Duodenal mucosa (tissue), 2 donors: Measurements from ENCODE around the gene CACTIN.

Source experiments
- H3K27ac ChIP-seq: one replicate; pipeline ENCODE4 v1.7.0; 2013; ENCODE audit warnings: low read depth, low read length
- H3K27me3 ChIP-seq, 2 donors: one replicate each; pipeline ENCODE4 v1.7.0; 2013; ENCODE audit warnings: low read length in 2 of 2, control low read depth in 1 of 2; ENCODE audit not compliant: insufficient read depth in 2 of 2, control insufficient read depth in 1 of 2
- H3K36me3 ChIP-seq, 2 donors: one replicate each; pipeline ENCODE4 v1.7.0; 2013; ENCODE audit warnings: low read length in 2 of 2, control low read depth in 1 of 2; ENCODE audit not compliant: insufficient read depth in 2 of 2, control insufficient read depth in 1 of 2
- H3K4me1 ChIP-seq, 2 donors: one replicate each; pipeline ENCODE4 v1.7.0; 2013; ENCODE audit warnings: low read length in 2 of 2, control low read depth in 1 of 2; ENCODE audit not compliant: insufficient read depth in 2 of 2, control insufficient read depth in 1 of 2
- H3K4me3 ChIP-seq, 2 donors: one replicate each; pipeline ENCODE4 v1.7.0; 2013; ENCODE audit warnings: low read length in 2 of 2, low read depth in 1 of 2
- H3K9ac ChIP-seq, 2 donors: one replicate each; pipeline ENCODE4 v1.7.0; 2013; ENCODE audit warnings: low read length in 2 of 2, low read depth in 1 of 2
- H3K9me3 ChIP-seq, 2 donors: one replicate each; pipeline ENCODE4 v1.7.0; 2013; ENCODE audit warnings: low read length in 2 of 2, control low read depth in 1 of 2; ENCODE audit not compliant: control insufficient read depth in 1 of 2

Gene CACTIN

GRCh38 chr19:3609779-3610719 lies 16.5 kb downstream of the CACTIN start:
- Histone ChIP-seq H3K4me1 (peaks cover 7 to 21% of the 10 kb centered on the region in 2 donors), H3K36me3 (peaks cover 0 to 26% of the 10 kb centered on the region in 2 donors), H3K9me3 (no peaks in the 10 kb centered on the region), H3K9ac (no peak overlapping the region), H3K27me3 (no peaks in the 10 kb centered on the region), H3K4me3 (no peak overlapping the region), H3K27ac (no peak overlapping the region)

- H3K9me3 ChIP-seq = no peaks in the 10 kb centered on the region
- no peaks in the 10 kb centered on the region for H3K27me3 ChIP-seq
- no peak overlapping the region for H3K9ac ChIP-seq
- peaks cover 13 to 27% of the 10 kb centered on the region in 2 donors for H3K4me1 ChIP-seq
- no peak overlapping the region for H3K27ac ChIP-seq
- no peak overlapping the region for H3K4me3 ChIP-seq
- H3K36me3 ChIP-seq = peaks cover 0 to 26% of the 10 kb centered on the region in 2 donors
These were observed 17.8 kb downstream of the CACTIN start for GRCh38 chr19:3608750-3609322.

GRCh38 chr19:3608079-3608641 lies 18.4 kb downstream of the CACTIN start:
- peak overlapping the region in 1 of 2 donors; percentile 51 for H3K9ac ChIP-seq

GRCh38 chr19:3607303-3608078 lies 19.1 kb downstream of the CACTIN start:
- Histone ChIP-seq H3K4me3 (peak overlapping the region; percentile 19 to 28), H3K9me3 (no peaks in the 10 kb centered on the region), H3K27me3 (no peaks in the 10 kb centered on the region), H3K4me1 (peaks cover 13 to 24% of the 10 kb centered on the region in 2 donors), H3K27ac (peak overlapping the region; percentile 30), H3K36me3 (peaks cover 0 to 20% of the 10 kb centered on the region in 2 donors), H3K9ac (peak overlapping the region; percentile 25 to 51)

More at GRCh38 chr19:3608079-3608641, 18.4 kb downstream of the CACTIN start:
- Histone ChIP-seq H3K4me3 (no peak overlapping the region), H3K9me3 (no peaks in the 10 kb centered on the region), H3K36me3 (peaks cover 0 to 20% of the 10 kb centered on the region in 2 donors), H3K27ac (peak overlapping the region; percentile 30), H3K27me3 (no peaks in the 10 kb centered on the region), H3K4me1 (peaks cover 13 to 24% of the 10 kb centered on the region in 2 donors)

GRCh38 chr19:3606690-3607289 lies 19.8 kb downstream of the CACTIN start, which contains the start of gene TBXA2R:
TBXA2R (minus strand) TSS chr19:3606875; CDS start chr19:3600634, 6,241 bp downstream.
- Histone ChIP-seq H3K4me1 (peaks cover 13 to 24% of the 10 kb centered on the region in 2 donors), H3K9me3 (no peaks in the 10 kb centered on the region), H3K27me3 (no peaks in the 10 kb centered on the region), H3K27ac (peak within 1 kb of the TSS; percentile 50), H3K36me3 (peaks cover 0 to 13% of the 10 kb centered on the region in 2 donors), H3K4me3 (peak within 1 kb of the TSS; percentile 40 to 55), H3K9ac (peak within 1 kb of the TSS; percentile 25 to 39)

- Histone ChIP-seq H3K9me3 (no peaks in the 10 kb centered on the region), H3K9ac (peak overlapping the region in 1 of 2 donors; percentile 39), H3K27me3 (no peaks in the 10 kb centered on the region), H3K4me1 (peaks cover 13 to 24% of the 10 kb centered on the region in 2 donors), H3K4me3 (peak overlapping the region; percentile 40 to 55), H3K36me3 (peaks cover 0 to 8% of the 10 kb centered on the region in 2 donors), H3K27ac (peak overlapping the region; percentile 50)
These were observed 20.4 kb downstream of the CACTIN start for GRCh38 chr19:3606174-3606689.

GRCh38 chr19:3605770-3606169 lies 20.8 kb downstream of the CACTIN start:
- H3K4me1 ChIP-seq = peaks cover 13 to 24% of the 10 kb centered on the region in 2 donors
- no peaks in the 10 kb centered on the region for H3K9me3 ChIP-seq
- H3K9ac ChIP-seq = peak overlapping the region in 1 of 2 donors; percentile 39
- peak overlapping the region; percentile 40 to 55 for H3K4me3 ChIP-seq
- H3K27ac ChIP-seq = no peak overlapping the region
- H3K36me3 ChIP-seq = peaks cover 0 to 3% of the 10 kb centered on the region in 2 donors
- no peaks in the 10 kb centered on the region for H3K27me3 ChIP-seq

GRCh38 chr19:3605361-3605760 lies 21.2 kb downstream of the CACTIN start:
- Histone ChIP-seq H3K27ac (no peak overlapping the region), H3K36me3 (no peaks in the 10 kb centered on the region), H3K4me3 (peak overlapping the region in 1 of 2 donors; percentile 55), H3K27me3 (no peaks in the 10 kb centered on the region), H3K4me1 (peaks cover 13 to 24% of the 10 kb centered on the region in 2 donors), H3K9ac (no peak overlapping the region), H3K9me3 (no peaks in the 10 kb centered on the region)

- H3K4me1 ChIP-seq = peaks cover 13 to 24% of the 10 kb centered on the region in 2 donors
- H3K9me3 ChIP-seq = no peaks in the 10 kb centered on the region
- peak overlapping the region in 1 of 2 donors; percentile 45 for H3K4me3 ChIP-seq
- no peak overlapping the region for H3K9ac ChIP-seq
- no peaks in the 10 kb centered on the region for H3K36me3 ChIP-seq
- H3K27ac ChIP-seq = no peak overlapping the region
- no peaks in the 10 kb centered on the region for H3K27me3 ChIP-seq
These were observed 21.6 kb downstream of the CACTIN start for GRCh38 chr19:3604987-3605343.
